ENCODE results near the gene NINJ2. TPM values are rescaled to one million over a fixed set of nuclear protein-coding genes. Genes with fewer than 3 reads are reported as not detected.

NINJ2 gene
- total RNA-seq, 1 experiment from 2014 or later, result 0.24 TPM

DNA sequence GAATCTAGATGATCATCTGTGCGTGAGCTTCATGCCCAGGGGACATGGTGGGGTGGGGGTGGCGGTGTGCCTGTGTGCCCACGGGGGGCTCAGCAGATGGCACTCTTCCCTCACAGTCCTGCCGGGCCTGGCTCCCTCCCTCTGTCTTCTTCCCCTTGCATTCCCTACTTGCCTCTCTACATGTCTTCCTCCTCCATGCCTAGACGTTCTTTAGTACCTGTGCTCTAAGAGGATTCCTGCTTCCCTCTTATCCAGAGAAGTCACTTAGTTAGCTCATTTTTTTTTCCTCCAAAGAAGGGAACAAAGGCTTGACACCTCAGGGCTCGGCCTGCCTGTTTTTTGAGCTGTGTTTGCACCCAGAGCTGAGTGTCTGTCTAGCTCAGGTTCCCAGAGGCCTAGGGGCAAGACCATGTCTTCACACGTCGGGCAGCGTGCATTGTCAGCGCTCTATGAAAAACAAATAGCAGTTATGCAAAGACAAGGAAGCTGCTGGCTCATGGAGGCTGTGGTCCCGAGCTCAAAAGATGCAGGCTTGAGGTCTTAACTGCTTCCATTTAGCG lies 48.8 kb downstream of the NINJ2 start:
- H3K79me1 ChIP-seq (ENCODE audit: insufficient read depth, low read depth, low read length, poor library complexity, severe bottlenecking), result no peaks in the 10 kb centered on the region
- no peak overlapping the region for H3K14ac ChIP-seq (ENCODE audit: insufficient read depth, low read length)
- H2BK5ac ChIP-seq (ENCODE audit: insufficient read length, low read length), result no peak overlapping the region
- Mint-ChIP-seq H3K4me1 (peaks cover 12 to 13% of the 10 kb centered on the region in 2 experiments), H3K27me3 (ENCODE audit: low read depth) (peaks cover 13% of the 10 kb centered on the region), H3K27ac (peak overlapping the region in 1 of 3 experiments; percentile 25; a peak in 1 of 7 replicates), H3K9me3 (no peaks in the 10 kb centered on the region), H3K4me3 (no peak overlapping the region), H3K36me3 (ENCODE audit: insufficient read depth in 1 of 3, low read depth in 3 of 3) (no peaks in the 10 kb centered on the region)
- no peak overlapping the region for H2BK120ac ChIP-seq (ENCODE audit: low read depth, low read length, poor library complexity, severe bottlenecking)
- peak; percentile 65 for TF ChIP-seq CTCF (conservative IDR thresholded peaks at IDR 0.05)
- no peak overlapping the region for H2AK5ac ChIP-seq (ENCODE audit: insufficient read length, low read length)
- H2BK12ac ChIP-seq (ENCODE audit: insufficient read length, low read depth, low read length), result no peak overlapping the region
- no peak overlapping the region for H3K56ac ChIP-seq (ENCODE audit: insufficient read length, low read depth, low read length)
- H4K20me1 ChIP-seq (ENCODE audit: control insufficient read depth, insufficient read depth, insufficient read length), result no peaks in the 10 kb centered on the region
- H2BK15ac ChIP-seq (ENCODE audit: low read depth, low read length), result no peak overlapping the region
- H3T11ph ChIP-seq (ENCODE audit: low read length), result no peak overlapping the region
- H4K91ac ChIP-seq (ENCODE audit: insufficient read length, low read depth, low read length), result no peak overlapping the region
- H3K79me2 ChIP-seq (ENCODE audit: insufficient read depth, low read length), result no peaks in the 10 kb centered on the region
- no peak overlapping the region for H2BK20ac ChIP-seq (ENCODE audit: low read depth, low read length, poor library complexity, severe bottlenecking)
- no peak overlapping the region for H3K27ac ChIP-seq (ENCODE audit: insufficient read length, low read depth, low read length)
- no peak overlapping the region for H3K18ac ChIP-seq (ENCODE audit: insufficient read length, low read depth, low read length)
- no CpG with 5 or more reads among the region's 12 CpGs for WGBS (ENCODE audit: extremely low coverage, insufficient read length, low lambda C conversion rate)
- no peak overlapping the region for H3K23ac ChIP-seq (ENCODE audit: insufficient read length, low read depth, low read length)
- H3K23me2 ChIP-seq (ENCODE audit: insufficient read length, low read depth, low read length, poor library complexity, severe bottlenecking), result no peaks in the 10 kb centered on the region
- H3K4ac ChIP-seq (ENCODE audit: low read depth, low read length), result no peak overlapping the region
- no peaks in the 10 kb centered on the region for H3K27me3 ChIP-seq (ENCODE audit: insufficient read depth, low read length)
- H4K5ac ChIP-seq (ENCODE audit: insufficient read length, low read depth, low read length), result no peak overlapping the region
- peak; percentile 59 for DNase-seq
- H2AFZ ChIP-seq (ENCODE audit: low read length), result no peak overlapping the region
- no peaks in the 10 kb centered on the region for H3K4me1 ChIP-seq (ENCODE audit: insufficient read depth, low read length)
- no peaks in the 10 kb centered on the region for H3K9me3 ChIP-seq (ENCODE audit: control insufficient read depth, low read depth, low read length)
- no peak overlapping the region for H3K9ac ChIP-seq (ENCODE audit: extremely low read depth, insufficient read length, low read length)
- H4K8ac ChIP-seq (replicated peaks; ENCODE audit: insufficient read length, low read depth, low read length), result no peak overlapping the region
- no peak overlapping the region for H3K4me2 ChIP-seq (ENCODE audit: insufficient read depth, insufficient read length, low read length)

All from H9 (cell line).